Spleen (tissue), 7 donors: ENCODE data around the gene PTPRN.

Source experiments
- POLR2A ChIP-seq, 3 donors: fragments of 450-650 bp; IDR thresholded peaks; one replicate each; pipeline ENCODE4 v1.5.1; 2017; ENCODE audit warnings: antibody characterized with exemption in 3 of 3, mild to moderate bottlenecking in 1 of 3
- POLR2AphosphoS5 ChIP-seq, 3 donors: sonication (generic); formaldehyde crosslinking; IDR thresholded peaks; one replicate each; pipeline ENCODE4 v1.5.1; 2017; ENCODE audit warnings: antibody characterized with exemption in 3 of 3
- TF ChIP-seq, protein P1 (sequence below), 11 experiments: fragments of 200-600 bp in 7 of 11; fragments of 450-650 bp in 4 of 11; sonication (generic) in 4 of 11; IDR thresholded peaks in 8 of 11; conservative IDR thresholded peaks in 3 of 11; 1 replicate in 7 of 11; 2 replicates in 4 of 11; pipeline versions ENCODE4 v1.4.0 to v1.8.0; 2016 to 2021; ENCODE audit warnings: antibody characterized with exemption in 11 of 11, inconsistent platforms in 4 of 11, mild to moderate bottlenecking in 1 of 11
- donor health status: DM: no; HTN: no; CAD: no; lungs with moderate emphysema.
- donor health status: DM: no; HTN: no; CAD: no.
- donor health status: DM: no; HTN: no; CAD: no.

DNA sequence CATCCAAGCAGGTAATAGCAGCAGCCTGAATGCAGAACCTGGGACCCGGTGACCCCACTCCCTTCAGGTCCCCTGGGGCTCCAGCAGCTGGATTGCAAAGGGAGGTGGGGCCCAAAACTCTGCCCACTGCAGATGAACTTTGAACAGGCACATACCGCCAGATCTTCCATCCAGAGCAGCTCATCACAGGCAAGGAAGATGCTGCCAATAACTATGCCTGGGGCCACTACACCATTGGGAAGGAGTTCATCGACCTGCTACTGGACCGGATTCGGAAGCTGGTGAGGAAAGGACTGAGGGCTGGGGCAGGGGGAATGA is 39.2 kb downstream of the PTPRN start:
- TF ChIP-seq, protein P1, sequence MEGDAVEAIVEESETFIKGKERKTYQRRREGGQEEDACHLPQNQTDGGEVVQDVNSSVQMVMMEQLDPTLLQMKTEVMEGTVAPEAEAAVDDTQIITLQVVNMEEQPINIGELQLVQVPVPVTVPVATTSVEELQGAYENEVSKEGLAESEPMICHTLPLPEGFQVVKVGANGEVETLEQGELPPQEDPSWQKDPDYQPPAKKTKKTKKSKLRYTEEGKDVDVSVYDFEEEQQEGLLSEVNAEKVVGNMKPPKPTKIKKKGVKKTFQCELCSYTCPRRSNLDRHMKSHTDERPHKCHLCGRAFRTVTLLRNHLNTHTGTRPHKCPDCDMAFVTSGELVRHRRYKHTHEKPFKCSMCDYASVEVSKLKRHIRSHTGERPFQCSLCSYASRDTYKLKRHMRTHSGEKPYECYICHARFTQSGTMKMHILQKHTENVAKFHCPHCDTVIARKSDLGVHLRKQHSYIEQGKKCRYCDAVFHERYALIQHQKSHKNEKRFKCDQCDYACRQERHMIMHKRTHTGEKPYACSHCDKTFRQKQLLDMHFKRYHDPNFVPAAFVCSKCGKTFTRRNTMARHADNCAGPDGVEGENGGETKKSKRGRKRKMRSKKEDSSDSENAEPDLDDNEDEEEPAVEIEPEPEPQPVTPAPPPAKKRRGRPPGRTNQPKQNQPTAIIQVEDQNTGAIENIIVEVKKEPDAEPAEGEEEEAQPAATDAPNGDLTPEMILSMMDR (IDR thresholded peaks at IDR 0.05 in 8 of 11, conservative IDR thresholded peaks at IDR 0.05 in 3 of 11) = no peak
- no peak for TF ChIP-seq POLR2AphosphoS5 (IDR thresholded peaks at IDR 0.05)
- no peak for TF ChIP-seq POLR2A (IDR thresholded peaks at IDR 0.05)
